ENCODE measurements around the gene CDV3. TPM values are rescaled to one million over a fixed set of nuclear protein-coding genes. Genes with fewer than 3 reads are reported as not detected.

The CDV3 gene
- total and polyA plus RNA-seq, 9 of the 15 experiments (the other 6 are each of a cell fraction or from before 2014, with no cell fraction given): 72.3 to 273 (median 116) TPM

- TF ChIP-seq REST (IDR thresholded peaks at IDR 0.05; ENCODE audit: borderline replicate concordance): peak; percentile 18; the same call in 1 of the 2 replicates
- no peak for TF ChIP-seq REST (CRISPR knock-in tag; IDR thresholded peaks at IDR 0.05; ENCODE audit: low read depth)
- TF ChIP-seq ZNF239 (CRISPR knock-in tag; IDR thresholded peaks at IDR 0.05): no peak
- no peak for TF ChIP-seq BCOR (IDR thresholded peaks at IDR 0.05)
- no peak for TF ChIP-seq TSHZ1 (CRISPR knock-in tag; IDR thresholded peaks at IDR 0.05)
- peak in 1 of 2 experiments; percentile 41; a peak in 1 of 4 replicates for TF ChIP-seq RAD21 (CRISPR knock-in tag; conservative IDR thresholded peaks at IDR 0.05 in 1 of 2, IDR thresholded peaks at IDR 0.05 in 1 of 2)
- TF ChIP-seq CBX5 (IDR thresholded peaks at IDR 0.05; ENCODE audit: borderline replicate concordance, low read depth): no peak
- TF ChIP-seq NONO (IDR thresholded peaks at IDR 0.05; ENCODE audit: low read depth in 2 of 2, low read length in 1 of 2): no peak
- no peak for TF ChIP-seq RAD51 (IDR thresholded peaks at IDR 0.05; ENCODE audit: borderline replicate concordance, low read depth)
- TF ChIP-seq ZNF224 (CRISPR knock-in tag; IDR thresholded peaks at IDR 0.05): no peak
- TF ChIP-seq, protein P1, sequence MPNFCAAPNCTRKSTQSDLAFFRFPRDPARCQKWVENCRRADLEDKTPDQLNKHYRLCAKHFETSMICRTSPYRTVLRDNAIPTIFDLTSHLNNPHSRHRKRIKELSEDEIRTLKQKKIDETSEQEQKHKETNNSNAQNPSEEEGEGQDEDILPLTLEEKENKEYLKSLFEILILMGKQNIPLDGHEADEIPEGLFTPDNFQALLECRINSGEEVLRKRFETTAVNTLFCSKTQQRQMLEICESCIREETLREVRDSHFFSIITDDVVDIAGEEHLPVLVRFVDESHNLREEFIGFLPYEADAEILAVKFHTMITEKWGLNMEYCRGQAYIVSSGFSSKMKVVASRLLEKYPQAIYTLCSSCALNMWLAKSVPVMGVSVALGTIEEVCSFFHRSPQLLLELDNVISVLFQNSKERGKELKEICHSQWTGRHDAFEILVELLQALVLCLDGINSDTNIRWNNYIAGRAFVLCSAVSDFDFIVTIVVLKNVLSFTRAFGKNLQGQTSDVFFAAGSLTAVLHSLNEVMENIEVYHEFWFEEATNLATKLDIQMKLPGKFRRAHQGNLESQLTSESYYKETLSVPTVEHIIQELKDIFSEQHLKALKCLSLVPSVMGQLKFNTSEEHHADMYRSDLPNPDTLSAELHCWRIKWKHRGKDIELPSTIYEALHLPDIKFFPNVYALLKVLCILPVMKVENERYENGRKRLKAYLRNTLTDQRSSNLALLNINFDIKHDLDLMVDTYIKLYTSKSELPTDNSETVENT (CRISPR knock-in tag; IDR thresholded peaks at IDR 0.05): no peak
- no peak for TF ChIP-seq SMARCE1 (IDR thresholded peaks at IDR 0.05)
Observed at GRCh38 chr3:133578548-133579191, 5.2 kb downstream of the CDV3 start (continued).
